A673 (cell line): Measurements from ENCODE around the gene TINAGL1.

Experiments used
- CTCF ChIP-seq: fragments of 300-800, 200-600 bp; sonication (generic); conservative IDR thresholded peaks from 2 replicates; pipeline ENCODE4 v1.5.1; 2017; ENCODE audit warnings: low read depth, mild to moderate bottlenecking, antibody characterized with exemption, low read length, moderate library complexity, mixed read lengths
- EZH2 ChIP-seq: fragments of 200-600 bp; sonication (generic); IDR thresholded peaks from 2 replicates; pipeline ENCODE4 v1.6.1; 2017; ENCODE audit warnings: borderline replicate concordance, low read depth, mild to moderate bottlenecking, mixed read lengths, antibody characterized with exemption, low read length; ENCODE audit not compliant: poor library complexity, severe bottlenecking

DNA sequence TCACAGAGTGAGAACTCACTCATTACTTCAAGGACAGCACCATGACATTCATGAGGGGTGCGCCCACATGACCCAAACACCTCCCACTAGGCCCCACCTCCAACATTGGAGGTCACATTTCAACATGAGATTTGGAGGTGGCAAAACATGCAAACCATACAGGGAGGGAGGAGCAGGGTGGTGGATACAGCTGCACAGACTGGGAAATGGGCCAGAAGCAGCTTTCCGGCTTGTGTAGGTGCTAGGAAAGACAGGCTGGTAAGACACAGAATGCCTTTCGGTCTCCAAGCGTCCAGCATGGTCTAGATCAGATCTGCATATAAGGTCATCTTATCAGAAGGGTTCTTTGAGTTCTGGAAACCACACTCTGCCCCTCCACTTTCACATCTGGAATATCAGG, 35.1 kb upstream of the TINAGL1 start:
- TF ChIP-seq CTCF (no peak), EZH2 (no peak)
